Left forelimb (tissue), 1 donor: ENCODE measurements around the gene ATPAF2.

Experiments
- DNase-seq: peaks from one replicate; pipeline ENCODE4 v3.0.0-alpha.2; 2018; ENCODE audit warnings: low spot score

ATPAF2 gene

DNA sequence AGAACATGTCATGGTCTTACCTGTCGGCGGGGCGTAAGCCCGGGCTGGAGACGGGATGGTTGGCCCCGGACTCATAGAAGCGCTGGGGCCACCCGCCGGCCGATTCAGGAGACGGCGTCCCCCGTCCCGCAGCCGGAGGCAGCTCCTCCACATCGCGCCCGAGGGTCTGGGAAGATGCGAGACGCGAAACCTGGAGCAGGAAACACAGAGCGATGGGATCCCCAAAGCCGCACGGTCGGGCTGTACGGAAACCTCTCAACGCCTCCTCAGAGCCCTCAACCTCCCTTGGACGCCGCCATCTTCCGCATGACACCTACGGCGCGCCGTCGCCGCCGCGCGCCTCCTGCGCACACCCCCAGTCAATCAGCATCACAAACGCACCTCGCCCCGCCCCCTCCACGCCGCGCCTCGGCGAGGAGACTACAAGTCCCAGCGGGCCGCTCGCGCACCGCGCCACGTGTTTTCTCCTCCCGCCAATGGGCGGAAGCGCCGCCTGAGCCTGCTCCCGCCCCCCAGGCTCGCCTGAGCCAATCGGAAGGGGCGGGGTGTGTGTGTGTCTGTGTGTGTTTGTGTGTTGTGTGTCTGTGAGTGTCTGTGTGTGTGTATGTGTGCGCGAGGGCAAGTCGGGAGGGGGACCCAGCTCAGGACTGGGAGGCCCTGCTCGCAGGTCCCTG, at the start of gene ATPAF2, which contains the start of gene GID4:
Gene ATPAF2, minus strand, starts transcription at position 308 of the 674 bp plus-strand sequence. Its CDS starts 155 bp downstream, at position 153.
Gene GID4, plus strand, starts transcription at position 548 of the 674 bp plus-strand sequence. Its CDS starts 57 bp downstream, at position 605.
- DNase-seq, result peak; percentile 100

DNA sequence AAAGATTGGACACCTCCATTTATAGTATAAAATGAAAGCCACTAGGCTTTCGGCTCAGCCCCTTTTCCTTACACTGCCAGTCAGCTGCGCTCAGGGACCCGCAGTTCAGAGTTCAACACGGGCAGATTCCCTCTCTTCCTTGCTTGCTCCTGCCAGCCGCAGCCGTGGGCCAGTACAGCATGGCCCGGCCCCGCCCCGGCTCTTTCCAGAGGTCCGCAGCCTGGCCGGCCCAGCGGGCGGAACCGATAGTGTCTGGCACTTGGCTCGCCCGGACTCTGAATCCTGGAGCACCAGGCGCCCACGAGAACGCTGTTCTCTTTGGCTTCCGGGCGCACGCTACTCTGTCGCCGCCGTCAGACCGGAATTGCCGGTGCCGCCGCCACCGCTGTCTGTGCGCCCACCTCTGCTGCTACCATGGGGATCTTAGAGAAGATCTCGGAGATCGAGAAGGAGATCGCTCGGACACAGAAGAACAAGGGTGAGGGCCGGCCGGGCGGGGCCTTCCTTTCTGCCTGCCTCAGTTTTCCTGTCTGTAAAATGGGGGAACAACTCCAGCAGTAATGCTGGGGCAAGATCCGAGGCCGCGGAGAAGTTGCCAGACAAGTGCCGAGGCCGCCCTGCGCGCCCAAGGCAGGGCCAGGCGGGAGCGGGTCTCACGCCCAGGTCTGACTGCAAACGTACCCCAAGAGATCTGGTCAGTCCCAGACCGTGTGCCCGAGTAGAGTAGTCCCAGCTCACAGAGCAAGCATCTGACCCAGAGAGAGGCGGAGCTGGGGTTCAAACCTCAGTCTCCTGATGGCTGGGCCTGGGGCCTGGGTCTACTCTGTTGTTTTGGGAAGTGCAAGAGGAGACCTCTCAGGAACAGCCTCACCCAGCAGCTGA, 48.9 kb upstream of the ATPAF2 start, which contains the start of gene DRG2:
Gene DRG2, plus strand, starts transcription at position 339 of the 882 bp plus-strand sequence. Its CDS starts 76 bp downstream, at position 415.
- DNase-seq, result peak; percentile 97

DNA sequence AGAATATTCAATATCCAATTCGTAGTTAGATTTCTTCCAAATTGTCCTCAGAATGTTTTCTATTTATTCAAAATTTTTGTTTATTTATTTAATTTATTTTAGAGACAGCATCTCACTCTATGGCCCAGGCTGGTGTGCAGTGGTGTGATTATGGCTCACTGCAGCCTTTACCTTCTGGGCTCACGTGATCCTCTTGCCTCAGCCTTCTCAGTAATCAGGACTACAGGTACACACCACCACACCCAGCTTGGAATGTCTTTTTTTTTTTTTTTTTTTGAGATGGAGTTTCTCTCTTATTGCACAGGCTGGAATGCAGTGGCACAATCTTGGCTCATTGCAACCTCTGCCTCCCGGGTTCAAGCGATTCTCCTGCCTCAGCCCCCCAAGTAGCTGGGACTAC, 45.3 kb upstream of the ATPAF2 start:
- no peak for DNase-seq

DNA sequence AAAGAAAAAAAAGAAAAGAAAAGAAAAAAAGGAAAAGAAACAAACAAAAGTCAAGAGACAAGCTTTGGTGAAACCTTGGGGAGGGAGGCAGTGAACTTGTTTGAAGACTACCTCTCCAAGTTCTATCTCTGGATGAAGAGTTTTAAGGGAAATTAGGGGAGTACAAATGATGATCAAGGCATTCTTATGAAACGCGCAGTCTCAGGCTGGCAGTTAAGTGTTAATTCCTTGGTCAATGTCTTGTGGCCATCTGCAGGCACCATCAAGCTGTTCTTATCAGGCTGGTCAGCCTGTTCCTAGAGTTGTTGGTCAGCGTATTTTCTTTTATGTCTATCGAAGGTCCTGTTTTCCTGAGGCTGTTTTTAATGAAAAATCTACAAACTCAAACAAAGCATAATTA, 40.6 kb upstream of the ATPAF2 start:
- DNase-seq, result no peak

DNA sequence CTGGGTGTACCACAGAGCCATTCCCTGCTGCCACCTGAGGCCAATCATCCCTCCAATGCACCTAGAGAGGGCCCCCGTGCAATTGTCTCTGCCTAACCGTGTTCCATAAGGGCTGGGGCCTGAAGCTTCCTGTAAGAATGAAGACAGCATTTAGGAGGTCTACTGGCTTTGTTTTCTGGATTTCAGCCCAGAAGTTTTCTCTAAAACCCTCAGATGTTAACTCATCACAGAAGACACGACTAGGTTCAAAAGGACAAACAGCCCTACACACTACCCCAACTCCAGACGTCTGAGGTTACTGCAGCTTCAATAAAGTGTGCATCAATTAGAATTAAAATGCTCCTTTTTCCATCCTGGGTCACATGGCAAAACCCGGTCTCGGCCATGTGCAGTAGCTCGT, 38.0 kb upstream of the ATPAF2 start:
- no peak for DNase-seq

DNA sequence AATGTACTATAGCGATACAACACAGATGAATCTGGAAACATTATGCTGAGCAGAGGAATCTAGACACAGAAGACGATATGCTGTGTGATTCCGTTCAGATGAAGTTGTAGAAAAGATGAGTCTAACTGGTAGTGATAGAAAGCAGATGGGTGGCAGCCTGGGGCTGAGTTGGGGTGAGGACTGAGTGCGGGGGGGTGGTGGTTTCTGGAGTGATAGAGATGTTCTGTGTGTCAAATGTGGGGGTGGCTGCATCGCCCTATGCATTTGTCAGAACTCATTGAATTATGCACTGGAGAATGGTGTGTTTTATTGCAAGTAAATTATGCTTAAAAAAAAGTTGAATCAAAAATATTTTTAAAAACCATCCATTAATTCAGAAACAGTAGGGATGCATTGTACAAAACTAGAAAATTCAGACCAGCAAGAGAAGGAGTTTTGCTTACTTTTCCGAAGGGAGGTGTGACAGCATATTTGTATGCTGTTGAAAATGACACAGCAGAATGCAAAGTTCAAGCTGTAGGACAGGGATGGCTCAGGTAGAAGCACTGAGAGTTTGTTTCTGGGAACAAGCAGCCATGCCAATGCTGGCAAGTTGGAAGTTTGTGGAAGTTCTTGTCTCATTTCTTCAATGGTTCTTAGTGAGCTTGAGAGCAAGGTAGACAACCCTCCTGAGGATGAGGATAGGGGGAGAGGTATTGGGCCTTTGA, 35.8 kb upstream of the ATPAF2 start:
- no peak for DNase-seq

DNA sequence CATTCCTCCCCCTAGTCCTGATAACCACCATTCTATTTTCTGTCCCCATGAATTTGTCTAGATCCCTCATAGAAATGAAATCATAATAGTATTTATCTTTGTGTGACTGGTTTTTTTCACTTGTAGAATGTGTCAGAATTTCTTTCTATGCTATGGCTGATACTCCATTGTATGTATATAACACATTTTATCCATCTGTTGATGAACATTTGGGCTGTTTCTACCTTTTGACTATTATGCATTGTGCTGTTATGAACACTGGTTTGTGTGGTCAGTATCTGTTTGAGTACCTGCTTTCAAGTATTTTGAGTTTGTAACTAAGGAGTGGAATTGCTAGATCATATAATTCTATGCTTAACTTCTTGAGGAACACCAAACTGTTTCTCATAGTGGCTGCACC, 32.8 kb upstream of the ATPAF2 start:
- DNase-seq, result no peak

DNA sequence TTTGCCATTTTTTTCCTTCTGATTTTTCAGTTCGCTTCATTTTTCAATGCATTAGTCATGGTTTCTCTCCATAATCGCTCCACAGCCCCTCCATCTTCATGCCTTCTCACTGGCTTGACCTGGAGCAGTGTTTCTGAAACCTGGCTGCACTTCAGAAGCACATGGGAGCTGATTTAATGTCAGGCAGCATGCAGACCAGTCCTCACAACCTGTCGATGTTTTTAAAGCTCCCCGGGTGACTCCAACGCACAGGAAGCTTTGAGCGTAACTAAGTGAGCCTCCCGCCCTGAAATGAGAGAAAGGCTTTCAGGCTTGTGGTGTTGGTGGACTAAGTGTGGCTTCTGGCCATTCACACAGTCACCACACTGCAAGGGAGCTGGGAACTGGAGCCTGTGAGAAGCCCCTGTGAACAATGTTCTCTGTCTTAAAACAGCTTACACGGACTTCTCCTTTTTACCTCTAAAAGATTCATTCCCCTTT, 31.9 kb upstream of the ATPAF2 start:
- no peak for DNase-seq

DNA sequence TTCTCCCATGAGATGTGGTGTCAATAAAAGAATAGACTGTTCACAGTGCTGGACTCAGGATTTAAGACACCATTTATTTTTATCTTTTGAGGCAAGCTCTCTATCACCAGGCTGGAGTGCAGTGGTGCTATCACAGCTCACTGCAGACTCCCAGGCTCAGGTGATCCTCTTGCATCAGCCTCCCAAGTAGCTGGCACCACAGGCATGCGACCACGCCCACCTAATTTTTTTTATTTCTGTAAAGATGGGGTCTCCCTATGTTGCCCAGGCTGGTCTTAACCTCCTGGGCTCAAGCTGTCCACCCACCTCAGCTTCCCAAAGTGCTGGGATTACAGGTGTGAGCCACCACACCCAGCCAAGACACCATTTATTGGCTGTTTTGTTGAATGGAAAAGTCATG, 30.1 kb upstream of the ATPAF2 start:
- no peak for DNase-seq

DNA sequence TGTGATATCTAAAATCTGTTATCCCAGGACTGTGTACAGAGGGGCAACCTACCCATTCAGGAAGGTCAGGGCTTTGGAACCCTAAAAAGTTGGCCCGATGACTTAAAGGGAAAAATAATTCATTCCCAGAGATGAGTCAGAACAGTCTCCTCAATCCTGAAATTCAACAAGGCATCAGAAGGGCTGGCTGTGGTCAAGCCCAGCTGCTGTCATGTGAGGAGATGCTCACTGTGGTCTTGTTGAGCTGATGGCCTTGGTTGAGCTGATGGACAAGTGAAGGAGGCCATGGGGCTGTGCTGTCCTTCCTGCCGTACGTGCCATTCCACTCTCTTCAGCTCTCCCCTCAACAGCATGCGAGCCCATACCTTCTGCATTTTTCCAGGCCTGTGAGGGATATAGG, 27.9 kb upstream of the ATPAF2 start:
- no peak for DNase-seq

DNA sequence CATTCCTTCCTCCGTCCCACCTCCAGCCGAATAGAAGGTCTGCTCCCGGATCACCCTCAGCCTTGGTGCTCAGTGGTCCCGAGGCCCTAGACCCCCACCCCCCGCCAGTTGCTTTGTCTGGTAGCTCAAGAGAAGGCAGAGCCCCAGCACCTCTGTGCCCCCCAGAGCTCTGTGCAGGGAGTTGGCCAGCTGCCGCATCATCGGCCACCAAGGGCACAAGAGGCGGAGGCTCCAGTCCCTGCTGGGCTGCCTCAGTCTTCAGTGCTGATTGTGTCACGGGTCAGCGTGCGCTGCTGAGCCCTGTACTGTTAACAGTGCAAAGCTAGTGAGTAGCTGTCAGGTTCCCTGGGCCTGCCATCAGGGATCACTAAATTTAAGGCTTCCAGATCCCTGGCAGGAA, 26.6 kb upstream of the ATPAF2 start:
- no peak for DNase-seq

DNA sequence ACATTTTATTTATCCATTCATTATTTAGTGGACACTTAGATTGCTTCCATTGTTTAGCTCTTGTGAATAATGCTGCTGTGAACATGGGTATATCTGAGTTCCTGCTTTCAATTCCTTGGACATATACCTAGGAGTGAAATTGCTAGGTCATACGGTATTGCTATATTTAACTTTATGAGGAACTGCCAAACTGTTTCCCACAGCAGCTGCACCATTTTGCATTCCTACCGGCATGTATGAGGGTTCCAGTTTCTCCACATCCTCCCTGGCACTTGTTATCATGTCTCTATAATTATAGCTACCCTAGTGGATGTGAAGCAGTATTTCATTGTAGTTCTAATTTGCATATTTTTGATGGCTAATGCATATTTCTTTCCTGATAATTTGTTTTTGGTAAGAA, 25.1 kb upstream of the ATPAF2 start:
- DNase-seq, result no peak

DNA sequence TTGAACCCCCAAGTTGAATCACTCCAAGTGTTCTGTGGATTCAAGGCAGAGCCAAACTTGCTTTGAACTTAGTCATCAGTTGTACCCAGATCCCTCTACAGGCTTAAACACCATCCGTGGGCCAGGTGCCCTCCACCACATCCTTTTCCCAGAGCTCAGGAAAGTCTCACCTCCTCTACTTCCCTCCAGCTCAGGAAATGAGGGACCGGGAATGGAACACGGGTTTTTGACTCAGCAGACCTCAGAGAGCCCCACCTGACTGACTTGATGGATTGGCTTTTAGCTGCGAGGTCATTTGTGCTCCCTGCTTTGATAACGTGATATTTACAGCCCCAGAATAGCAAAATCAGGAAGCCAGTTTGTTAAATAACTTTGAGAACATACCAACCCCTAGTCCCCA, 20.3 kb upstream of the ATPAF2 start:
- DNase-seq, result no peak

DNA sequence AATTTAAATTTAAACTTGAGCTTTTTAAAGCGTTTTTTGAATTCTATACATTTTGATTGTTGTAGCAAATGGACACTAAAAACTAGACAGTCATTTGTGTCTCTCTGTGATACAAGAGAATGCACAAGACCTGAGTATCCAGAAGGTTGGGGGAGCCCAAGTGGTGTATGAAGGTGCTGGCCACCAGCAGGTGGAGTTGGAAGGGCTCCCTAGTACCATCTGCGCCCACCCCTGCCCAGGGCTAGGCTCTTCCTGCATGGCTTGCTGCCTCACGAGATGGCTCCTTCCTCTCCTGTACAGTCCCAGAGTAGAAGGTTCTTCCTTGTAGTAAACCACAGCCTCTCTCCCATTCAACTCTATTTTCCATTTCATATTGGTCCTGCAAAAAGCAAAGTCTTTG, 17.2 kb upstream of the ATPAF2 start:
- no peak for DNase-seq

DNA sequence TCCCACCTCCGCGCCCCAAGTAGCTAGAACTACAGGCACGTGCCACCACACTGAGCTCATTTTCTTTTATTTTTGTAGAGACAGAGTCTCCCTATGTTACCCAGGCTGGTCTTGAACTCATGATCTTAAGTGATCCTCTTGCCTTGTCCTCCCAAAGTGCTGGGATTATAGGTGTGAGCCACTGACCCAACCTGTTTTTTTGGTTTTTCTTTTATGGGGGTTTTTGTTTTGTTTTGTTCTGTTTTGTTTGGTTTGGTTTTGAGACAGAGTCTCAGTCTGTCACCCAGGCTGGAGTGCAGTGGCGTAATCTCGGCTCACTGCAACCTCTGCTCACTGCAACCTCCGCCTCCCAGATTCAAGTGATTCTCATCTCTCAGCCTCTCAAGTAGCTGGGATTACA, 16.6 kb upstream of the ATPAF2 start:
- DNase-seq, result no peak

DNA sequence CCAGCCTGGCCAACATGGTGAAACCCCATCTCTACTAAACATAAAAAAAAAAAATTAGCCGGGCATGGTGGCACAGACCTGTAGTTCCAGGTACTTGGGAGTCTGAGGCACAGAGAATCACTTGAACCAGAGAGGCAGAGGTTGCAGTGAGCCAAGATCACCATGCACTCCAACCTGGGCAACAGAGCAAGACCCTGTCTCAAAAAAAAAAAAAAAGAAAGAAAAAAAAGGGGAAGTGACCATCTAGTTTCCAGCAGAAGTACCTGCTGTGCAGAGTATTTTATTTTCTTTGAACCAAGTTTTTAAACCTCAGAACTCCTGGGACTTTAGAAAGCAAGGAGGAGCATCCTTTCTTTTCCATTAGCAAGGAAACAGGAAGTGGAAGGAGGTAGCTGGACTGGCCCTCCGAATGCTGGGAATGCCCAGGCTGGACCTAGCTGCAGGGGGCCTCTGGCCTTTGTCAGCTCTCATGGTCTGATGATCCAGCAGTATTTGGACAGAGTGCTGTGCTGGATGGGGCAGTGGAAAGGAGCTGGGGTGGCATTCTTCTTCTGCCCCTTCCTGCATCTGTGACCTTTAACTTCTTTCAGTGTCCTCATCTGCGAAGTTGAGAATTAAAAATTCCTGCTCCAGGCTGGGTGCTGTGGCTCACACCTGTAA, 6.9 kb upstream of the ATPAF2 start:
- DNase-seq, result no peak

DNA sequence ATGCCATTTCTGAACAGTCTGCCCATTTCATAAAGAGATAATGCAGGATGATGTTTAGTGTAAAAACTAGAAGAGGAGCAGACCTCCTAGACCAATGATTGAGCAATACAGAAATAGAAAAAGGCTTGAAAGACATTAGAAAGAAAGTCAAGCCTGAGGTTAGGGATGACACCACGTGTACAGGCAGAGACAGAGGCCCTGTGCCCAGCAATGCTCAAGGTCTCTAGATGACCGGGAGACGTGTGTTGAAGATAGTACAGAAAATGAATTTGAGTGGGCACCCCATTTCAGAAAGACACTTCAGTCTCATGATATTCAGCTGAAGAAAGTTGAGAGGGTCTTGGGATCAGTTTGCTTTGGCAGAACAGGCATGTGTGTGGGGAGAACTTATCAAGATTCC, 5.6 kb upstream of the ATPAF2 start:
- DNase-seq, result no peak

DNA sequence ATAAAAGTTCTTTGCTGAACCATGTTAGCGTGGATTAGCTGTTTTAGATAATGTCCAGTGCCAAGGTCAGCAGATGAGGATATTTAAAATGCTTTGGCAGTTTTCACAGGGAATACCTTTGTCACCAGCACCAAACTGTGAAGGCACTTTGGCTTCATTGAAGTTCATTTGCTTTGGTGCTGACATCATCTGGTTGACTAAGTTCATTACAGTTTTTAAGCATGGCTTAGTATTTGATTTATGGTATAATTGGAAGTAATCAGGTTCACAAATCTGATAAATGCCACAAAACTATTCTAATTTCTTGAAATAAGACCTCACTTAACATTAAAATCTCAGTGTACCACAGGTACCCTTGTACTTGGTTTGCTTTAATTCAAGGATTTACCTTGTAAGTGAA, 4.5 kb upstream of the ATPAF2 start:
- DNase-seq, result no peak

DNA sequence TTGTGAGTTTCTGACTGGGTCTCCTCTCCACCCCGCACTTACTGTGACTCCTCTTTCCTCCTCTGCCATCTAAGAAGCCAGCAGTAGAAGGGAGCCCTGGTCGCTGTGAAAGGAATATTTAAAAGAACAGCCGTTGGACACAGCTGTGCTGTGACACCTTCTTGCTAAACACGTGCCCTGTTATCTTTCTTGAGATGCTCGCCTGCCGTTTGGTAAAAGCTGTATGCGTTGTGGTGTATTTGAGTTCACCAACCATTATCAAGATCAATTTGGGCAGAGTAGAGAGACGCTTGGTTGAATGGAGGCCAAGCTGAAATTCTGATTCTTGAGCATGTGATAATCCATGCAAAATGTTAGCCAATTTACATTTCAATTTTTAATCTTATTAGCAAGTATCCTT, 4.0 kb upstream of the ATPAF2 start:
- no peak for DNase-seq

DNA sequence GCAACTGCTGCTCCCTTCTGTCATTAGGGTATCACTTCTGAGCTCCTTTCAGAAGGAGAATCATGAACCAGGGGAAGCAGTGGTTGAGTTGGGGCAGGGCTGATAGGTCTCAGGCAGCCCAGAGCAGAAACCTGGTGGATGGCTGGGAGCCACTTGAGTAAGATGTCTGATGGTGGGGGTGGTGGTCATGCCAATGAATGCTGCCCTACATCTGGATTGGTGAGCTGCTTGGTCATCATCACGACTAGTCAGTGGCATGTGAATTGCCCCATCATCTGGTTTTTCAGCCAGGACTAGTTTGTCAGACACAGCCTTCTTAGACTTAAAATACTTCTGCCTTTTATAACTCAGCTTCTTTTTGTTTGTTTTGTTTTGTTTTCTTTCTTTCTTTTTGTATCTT, 2.8 kb upstream of the ATPAF2 start:
- no peak for DNase-seq

DNA sequence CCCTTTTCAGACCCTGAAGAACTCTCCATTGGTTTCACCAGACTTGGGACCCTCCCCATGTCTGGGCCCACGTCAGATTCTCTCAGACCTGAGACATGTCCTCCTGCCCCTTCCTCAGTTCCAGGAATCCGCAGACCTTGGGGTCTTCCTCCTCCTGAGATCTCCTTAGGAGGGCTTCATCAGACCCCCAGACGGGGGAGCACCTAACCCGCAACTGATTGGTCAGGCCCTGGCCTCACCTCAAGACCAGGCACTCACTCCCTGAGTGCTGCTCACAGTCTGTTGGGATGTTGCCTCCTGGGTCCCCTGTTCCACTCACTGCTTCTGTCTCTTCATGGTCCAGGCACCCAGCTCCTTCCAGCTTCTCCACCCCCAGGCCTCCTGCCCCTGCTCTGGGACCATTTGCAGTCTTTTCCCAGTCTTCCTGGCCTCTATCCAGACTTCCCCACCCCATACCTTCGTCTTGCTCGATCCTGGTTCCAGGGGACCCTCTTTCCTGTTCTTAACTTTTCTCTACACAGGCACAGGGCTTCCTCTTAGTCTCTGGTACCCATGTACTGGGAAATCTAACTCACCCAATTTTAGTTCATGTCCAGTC, 1.4 kb upstream of the ATPAF2 start:
- DNase-seq, result no peak
